ENCODE measurements around the gene SLC35G3.
A peak's percentile ranks its signal among the peaks of the same experiment; 100 is the strongest.
"Not testable (repeated sequence)": the region's sequence is repeated elsewhere in the genome, so short reads cannot be mapped to it uniquely, and the experiment has no call there.

The SLC35G3 gene

GRCh38 chr17:35194001-35194400 lies at the start of gene SLC35G3:
Gene SLC35G3, minus strand, starts transcription at chr17:35194393. Its CDS starts 86 bp downstream, at chr17:35194307.
- DNase-seq (ENCODE audit: low spot score); H3K27ac ChIP-seq; CTCF ChIA-PET; POLR2A ChIA-PET (ENCODE audit: low non-redundant PET): not testable (repeated sequence)

- ChIA-PET POLR2A (ENCODE audit: low non-redundant PET) (interaction anchor here (0.6 to 1.3 kb wide), 3 partner anchors 13 to 44 kb away, joined by 3 to 7 read pairs (median 3); no protein-coding TSS in a partner anchor), CTCF (no interaction called here)
- DNase-seq (ENCODE audit: low spot score), result peak; percentile 34
- H3K27ac ChIP-seq, result peak overlapping the region; percentile 97
- TF ChIP-seq, protein P1, sequence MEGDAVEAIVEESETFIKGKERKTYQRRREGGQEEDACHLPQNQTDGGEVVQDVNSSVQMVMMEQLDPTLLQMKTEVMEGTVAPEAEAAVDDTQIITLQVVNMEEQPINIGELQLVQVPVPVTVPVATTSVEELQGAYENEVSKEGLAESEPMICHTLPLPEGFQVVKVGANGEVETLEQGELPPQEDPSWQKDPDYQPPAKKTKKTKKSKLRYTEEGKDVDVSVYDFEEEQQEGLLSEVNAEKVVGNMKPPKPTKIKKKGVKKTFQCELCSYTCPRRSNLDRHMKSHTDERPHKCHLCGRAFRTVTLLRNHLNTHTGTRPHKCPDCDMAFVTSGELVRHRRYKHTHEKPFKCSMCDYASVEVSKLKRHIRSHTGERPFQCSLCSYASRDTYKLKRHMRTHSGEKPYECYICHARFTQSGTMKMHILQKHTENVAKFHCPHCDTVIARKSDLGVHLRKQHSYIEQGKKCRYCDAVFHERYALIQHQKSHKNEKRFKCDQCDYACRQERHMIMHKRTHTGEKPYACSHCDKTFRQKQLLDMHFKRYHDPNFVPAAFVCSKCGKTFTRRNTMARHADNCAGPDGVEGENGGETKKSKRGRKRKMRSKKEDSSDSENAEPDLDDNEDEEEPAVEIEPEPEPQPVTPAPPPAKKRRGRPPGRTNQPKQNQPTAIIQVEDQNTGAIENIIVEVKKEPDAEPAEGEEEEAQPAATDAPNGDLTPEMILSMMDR (conservative IDR thresholded peaks at IDR 0.05; ENCODE audit: low read depth), result no peak
Measured at GRCh38 chr17:35243561-35244340, 49.6 kb upstream of the SLC35G3 start.

DNA sequence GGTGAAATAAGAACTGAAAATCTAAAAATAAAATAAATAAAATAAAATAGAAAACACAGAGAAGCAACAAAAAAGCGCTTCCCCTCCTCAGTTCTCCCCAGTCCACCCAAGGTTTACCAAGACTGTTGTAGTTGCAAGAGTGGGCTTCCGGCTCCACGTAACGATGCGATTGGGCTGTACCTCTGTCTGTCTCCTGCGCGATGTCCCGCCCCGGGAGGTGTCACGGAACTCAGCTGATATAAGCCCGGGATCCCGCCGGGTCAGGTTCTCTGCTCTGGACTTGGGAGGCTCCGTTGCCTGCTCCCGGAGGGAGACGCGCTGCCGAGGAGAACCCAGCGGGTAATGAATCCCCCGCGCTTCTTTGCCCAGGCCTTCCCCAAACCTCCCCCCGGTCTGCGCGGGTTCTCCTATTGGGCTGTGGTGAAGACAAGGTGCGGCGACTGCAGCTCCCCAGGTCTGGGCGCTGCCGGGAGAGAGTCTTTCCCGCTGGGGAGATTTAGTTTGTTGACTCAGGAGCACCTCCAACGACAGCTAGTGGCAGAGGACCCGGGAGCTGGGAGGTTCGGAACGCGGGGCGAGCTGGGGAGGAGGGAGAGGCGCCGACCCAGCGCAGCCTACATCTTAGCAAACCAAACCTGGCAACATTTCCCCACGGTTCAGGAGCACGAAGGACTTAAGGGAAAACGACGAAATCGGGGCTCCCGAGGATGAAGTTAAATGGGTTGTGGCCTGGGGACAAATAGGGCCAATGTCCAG lies 48.8 kb upstream of the SLC35G3 start, which contains the start of gene SLFN5:
Gene SLFN5 (plus strand): TSS at position 268 of the 756 bp plus-strand sequence. CDS start 15,619 bp downstream, outside the sequence.
- ChIA-PET CTCF (interaction anchor here (0.8 to 1.3 kb wide), 2 partner anchors 70 to 322 kb away, joined by 4 to 5 read pairs; no protein-coding TSS in a partner anchor), POLR2A (ENCODE audit: low non-redundant PET) (interaction anchor here (0.6 to 1.3 kb wide), 2 partner anchors 14 to 45 kb away, joined by 3 to 7 read pairs; no protein-coding TSS in a partner anchor)
- TF ChIP-seq, protein P1 (conservative IDR thresholded peaks at IDR 0.05; ENCODE audit: low read depth), result no peak
- peak within 1 kb of the TSS; percentile 97 for H3K27ac ChIP-seq
- DNase-seq (ENCODE audit: low spot score), result peak; percentile 95

GRCh38 chr17:35242158-35242804 lies 48.1 kb upstream of the SLC35G3 start:
- ChIA-PET POLR2A (ENCODE audit: low non-redundant PET) (interaction anchor here (1.3 kb wide), 1 partner anchor 15 kb away, joined by 7 read pairs; no protein-coding TSS in a partner anchor), CTCF (interaction anchor here (0.8 to 1.3 kb wide), 2 partner anchors 70 to 323 kb away, joined by 4 to 5 read pairs; no protein-coding TSS in a partner anchor)
- TF ChIP-seq, protein P1 (conservative IDR thresholded peaks at IDR 0.05; ENCODE audit: low read depth), result peak; percentile 59
- H3K27ac ChIP-seq, result peak overlapping the region; percentile 97
- peak; percentile 91 for DNase-seq (ENCODE audit: low spot score)

DNA sequence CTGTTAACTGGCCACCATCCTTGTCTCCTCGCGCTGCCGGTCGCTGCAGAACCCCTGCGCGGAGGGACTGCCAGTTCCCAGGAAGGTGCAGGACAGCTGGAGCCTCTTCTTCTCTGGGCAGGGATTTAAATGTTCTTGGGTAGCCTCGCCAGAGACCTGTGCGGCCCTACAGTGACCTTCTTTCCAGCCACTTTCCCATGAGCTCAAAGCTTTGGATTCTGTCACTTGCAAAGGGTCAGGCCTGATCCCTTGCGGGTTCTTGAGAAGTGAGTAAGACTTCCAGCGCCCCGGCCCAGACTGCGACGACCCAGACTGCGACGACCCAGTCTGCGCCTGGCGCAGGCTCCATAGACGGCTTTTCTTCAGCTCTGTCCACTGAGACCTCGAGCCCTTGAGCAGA lies 47.3 kb upstream of the SLC35G3 start:
- TF ChIP-seq, protein P1 (conservative IDR thresholded peaks at IDR 0.05; ENCODE audit: low read depth), result no peak
- ChIA-PET CTCF (no interaction called here), POLR2A (ENCODE audit: low non-redundant PET) (no interaction called here)
- peak overlapping the region; percentile 97 for H3K27ac ChIP-seq
- no peak for DNase-seq (ENCODE audit: low spot score)

DNA sequence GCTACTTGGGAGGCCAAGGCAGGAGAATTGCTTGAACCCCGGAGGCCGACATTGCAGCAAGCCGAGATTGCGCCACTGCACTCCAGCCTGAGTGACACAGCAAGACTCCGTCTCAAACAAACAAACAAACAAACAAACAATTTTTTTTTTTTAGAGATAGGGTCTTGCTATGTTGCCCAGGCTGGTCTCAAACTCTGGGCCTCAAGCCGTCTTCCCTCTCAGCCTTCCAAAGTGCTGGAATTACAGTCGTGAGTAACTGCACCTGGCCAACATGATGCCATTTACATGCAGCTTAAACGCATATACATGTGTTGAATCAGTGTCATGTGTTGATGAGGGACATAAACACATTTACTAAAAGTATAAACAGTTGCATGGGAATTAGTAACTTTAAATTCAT lies 46.7 kb upstream of the SLC35G3 start:
- POLR2A ChIA-PET (ENCODE audit: low non-redundant PET), result no interaction called here
- DNase-seq (ENCODE audit: low spot score), result no peak
- CTCF ChIA-PET, result no interaction called here
- TF ChIP-seq, protein P1 (conservative IDR thresholded peaks at IDR 0.05; ENCODE audit: low read depth), result no peak
- H3K27ac ChIP-seq, result no peak overlapping the region
